IPS-NIHi7 (cell line): ENCODE measurements around the gene SDK2.

Experiments
- DNase-seq: peaks from one replicate; pipeline ENCODE4 v3.0.0; 2012; ENCODE audit warnings: mixed read lengths; ENCODE audit errors: extremely low spot score

The SDK2 gene

GRCh38 chr17:73586275-73586832 lies 57.9 kb downstream of the SDK2 start:
- no peak for DNase-seq

DNA sequence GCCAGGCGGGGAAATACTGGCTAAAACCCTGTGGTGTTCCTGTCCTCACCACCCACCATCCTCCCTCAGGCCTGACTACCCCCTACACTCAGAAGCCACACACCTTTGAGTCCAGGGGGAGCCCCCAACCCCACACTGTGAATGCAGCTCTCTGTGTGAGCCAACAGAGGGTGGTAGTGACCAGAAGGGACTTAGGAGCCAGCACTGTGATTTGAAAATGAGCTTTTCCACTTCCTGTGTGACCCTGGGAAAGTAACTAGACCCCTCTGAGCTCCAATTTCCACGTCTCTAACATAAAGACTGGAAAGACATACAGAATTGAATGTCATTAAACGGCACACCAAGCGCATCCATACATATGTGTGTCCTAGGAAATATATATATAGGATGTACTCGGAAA lies 58.7 kb downstream of the SDK2 start:
- peak; percentile 48 for DNase-seq

GRCh38 chr17:73584987-73585386 lies 59.3 kb downstream of the SDK2 start:
- no peak for DNase-seq

DNA sequence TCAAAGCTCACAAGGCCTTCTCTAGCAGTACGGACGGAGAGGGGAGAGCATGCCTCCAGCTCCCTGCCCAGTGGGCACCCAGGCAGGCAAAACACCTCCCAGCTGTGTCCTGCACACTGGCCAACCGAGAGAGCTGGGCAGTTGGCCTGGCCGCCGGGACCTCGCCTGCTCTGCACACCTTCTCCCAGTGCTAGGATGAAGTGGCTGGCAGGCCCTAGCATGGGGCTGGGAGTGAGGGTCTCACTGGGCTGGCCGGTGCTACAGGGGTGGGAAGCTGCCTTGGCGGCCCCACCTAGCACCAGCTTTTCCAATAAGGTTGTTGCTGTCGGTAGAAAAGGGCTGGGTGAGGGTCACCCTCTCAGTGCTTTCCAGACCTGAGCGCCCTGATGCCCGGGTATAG lies 60.2 kb downstream of the SDK2 start:
- no peak for DNase-seq

- DNase-seq, result no peak
These were observed 61.4 kb downstream of the SDK2 start for GRCh38 chr17:73582821-73583220.

GRCh38 chr17:73582359-73582758 lies 61.9 kb downstream of the SDK2 start:
- no peak for DNase-seq

DNA sequence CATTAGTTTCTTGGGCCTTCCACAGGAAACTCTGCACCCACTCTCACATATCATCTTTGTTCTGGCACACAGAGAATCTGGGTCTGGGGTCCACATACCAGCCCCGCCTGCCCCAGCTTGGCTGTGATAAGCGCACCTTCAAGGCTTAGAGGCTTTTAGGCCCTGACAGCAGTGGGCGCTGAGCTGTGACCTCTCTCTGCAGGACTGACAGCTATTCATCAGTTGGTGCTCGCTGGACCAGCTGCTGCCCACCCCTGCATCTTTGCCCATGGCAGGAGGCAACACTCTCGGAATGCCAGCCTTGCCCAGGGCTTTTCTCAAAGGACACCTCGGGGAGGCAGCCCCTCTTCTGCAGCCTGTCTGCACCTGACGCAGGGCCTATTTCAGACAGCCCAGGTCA lies 62.9 kb downstream of the SDK2 start:
- no peak for DNase-seq

DNA sequence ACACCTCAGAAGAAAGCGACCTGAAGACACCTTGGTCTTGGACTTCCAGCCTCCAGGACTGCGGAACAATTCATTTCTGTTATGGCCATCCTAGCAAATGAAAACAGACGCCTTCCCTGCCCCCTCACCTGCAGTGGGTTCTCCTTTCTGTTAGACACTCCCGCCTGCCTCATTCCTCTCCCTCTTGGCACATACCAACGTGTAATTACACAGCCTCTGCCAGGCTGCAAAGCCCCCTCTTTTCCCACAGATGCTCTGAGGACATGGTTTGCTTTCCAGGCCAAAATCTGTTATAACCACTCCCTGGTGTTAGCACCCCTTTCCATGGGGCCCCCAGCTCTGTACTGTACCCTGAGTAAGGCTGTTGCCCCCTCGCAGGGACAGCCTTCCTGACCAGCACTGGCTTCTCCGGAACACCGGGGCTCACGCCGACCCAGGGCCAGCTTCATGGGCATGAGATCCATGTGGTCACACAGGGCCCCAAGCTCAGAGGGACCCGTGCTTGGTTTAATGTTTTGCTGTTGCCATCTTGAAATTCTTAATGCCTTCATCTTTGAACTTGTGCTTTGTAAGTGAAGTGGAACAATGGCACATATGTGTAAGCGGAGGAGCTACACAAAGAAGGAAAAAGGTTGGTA lies 64.1 kb downstream of the SDK2 start:
- no peak for DNase-seq

- no peak for DNase-seq
These were observed 67.6 kb downstream of the SDK2 start for GRCh38 chr17:73576556-73577098.

GRCh38 chr17:73575470-73576221 lies 68.6 kb downstream of the SDK2 start:
- DNase-seq, result no peak

- no peak for DNase-seq
These were observed 72.6 kb downstream of the SDK2 start for GRCh38 chr17:73571511-73572130.

- no peak for DNase-seq
These were observed 74.4 kb downstream of the SDK2 start for GRCh38 chr17:73569762-73570319.

GRCh38 chr17:73568934-73569333 lies 75.3 kb downstream of the SDK2 start:
- no peak for DNase-seq

DNA sequence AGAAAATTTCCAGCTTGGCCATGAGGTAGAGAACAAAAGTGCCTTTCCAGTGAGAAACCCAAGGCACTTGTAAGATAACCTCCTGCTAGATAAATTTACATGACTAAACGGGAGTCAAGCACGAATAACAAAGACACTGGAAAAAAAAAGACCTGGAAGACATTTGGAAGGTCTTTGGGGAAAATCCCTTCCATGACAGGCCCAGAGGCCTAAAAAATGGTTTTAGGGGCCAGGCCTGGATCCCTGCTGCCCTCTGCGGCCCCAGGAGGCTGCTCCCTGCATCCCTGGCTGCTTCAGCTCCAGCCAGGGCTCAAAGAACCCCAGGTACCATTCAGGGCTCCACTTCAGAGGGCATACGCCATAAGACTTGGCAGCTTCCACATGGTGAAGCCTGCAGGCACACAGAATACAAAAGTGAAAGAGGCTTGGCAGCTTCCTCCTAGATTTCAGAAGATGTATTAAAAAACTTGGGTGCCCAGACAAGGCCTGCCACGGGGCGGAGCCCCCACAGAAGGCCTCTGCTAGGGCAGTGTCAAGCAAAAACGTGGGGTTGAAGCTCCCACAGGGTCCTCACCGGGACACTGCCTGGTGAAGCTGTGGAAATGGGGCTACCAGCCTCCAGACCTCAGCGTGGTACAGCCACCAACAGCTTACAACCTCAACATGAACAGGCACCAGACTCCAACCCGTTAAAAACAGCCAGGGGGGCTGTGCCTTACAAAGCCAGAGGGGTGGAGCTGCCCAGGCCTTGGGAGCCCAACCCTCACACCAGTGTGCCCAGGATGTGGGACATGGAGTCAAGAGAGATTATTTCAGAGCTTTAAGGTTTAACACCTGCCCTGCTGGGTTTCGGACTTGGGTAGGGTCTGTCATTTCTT lies 77.1 kb downstream of the SDK2 start:
- peak; percentile 75 for DNase-seq

DNA sequence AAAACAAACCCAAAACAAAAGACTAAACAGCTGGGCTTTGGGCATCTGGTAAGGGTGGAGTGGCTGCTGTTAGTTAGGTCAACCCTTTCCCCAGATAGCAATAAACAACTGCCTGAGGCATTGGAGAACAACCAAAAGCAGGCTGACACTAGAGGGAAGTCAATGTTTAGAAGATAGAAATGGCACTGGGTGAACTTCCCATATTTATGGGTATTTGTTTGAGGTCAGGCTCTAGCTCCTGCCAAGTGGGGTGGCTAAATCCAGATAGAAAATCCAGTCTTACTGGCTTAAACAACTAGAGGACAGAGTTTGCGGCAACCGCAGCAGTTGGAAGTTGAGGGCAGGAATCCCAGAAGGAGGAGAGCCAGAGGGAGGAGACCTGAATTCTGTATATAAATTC lies 79.4 kb downstream of the SDK2 start:
- no peak for DNase-seq

DNA sequence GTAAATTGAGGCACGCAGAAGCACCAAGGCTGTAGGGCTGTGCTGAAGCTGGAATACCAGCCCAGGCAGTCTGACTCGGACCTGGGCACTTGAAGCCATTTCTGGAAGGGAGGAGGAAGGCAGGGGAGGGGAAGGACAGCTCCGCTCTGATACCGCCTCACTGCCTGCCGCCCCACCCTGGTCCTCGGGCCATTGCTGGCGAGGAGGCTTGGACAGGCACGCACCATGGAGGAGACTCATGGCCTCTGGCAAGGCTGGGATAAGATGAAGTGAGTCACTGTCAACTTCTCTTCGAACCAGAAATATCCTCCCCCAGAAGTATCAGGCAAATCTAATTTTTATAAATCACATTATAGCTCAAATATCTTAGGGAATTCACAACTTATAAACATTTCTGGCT lies 81.3 kb downstream of the SDK2 start:
- no peak for DNase-seq

DNA sequence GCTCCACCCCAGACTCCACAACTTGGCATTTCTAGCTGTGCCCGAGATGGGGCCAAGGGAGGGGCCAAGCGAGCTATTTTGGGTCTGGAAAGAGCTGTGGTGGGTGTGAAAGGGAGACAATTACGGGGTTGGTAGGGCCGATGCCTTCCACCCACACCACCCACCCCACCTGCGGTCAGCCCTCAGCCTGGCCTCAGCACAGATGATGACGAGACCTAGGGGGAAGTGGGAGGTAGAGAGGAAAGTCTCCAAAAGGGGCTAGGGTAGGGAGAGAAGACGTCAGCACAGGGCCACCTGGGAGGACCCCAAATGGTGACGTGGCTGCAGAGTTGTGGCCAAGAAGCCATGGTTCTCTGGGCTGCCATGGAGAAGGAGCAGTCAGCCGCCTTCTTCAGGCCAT lies 83.1 kb downstream of the SDK2 start:
- DNase-seq, result no peak

DNA sequence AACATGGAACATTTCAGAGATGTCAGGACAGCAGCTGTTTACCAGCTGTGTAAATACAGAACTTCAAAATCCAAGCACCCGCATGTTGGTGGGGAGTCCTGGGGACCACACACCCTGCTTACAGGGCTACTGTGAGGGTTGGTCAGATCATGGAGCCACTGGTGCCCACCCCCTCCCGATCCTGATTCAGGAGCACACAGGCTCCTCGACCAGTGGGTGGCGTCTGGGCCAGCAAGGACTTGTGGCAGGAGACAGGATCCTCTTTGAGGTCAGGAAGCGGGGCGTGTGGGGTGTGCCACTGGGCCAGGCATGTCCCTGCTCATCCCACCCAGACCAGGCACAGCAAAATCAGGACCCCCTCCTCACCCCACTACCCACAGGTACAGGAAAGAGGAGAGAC lies 83.6 kb downstream of the SDK2 start:
- peak; percentile 73 for DNase-seq

DNA sequence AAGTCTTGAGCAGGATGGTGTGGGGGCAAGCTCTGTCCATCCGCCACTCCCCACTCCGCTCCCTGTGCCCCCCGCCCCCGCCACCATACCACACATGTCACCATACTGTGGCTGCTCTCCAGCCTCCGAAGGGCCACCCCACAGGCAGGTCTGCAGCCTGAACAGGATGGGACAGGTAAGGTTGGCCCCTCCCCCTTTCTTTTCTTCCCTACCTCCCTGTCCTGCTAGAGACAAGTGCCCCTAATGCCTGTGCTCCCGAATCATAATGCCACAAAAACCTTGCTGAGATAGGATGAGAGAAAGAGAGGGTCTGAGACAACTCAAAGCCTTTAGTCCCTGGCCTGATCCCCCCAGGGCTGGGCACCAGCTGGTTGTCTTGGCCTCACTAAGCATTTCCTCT lies 84.7 kb downstream of the SDK2 start:
- no peak for DNase-seq

- no peak for DNase-seq
These were observed 88.9 kb downstream of the SDK2 start for GRCh38 chr17:73555199-73555960.
